GM12878 (cell line): ENCODE results near the gene GPATCH3. TPM values are rescaled to one million over a fixed set of nuclear protein-coding genes. Genes with fewer than 3 reads are reported as not detected.
"Not testable (repeated sequence)": the region's sequence is repeated elsewhere in the genome, so short reads cannot be mapped to it uniquely, and the experiment has no call there.

Experiments used
- ATAC-seq: fragments of 200-7000 bp; cut with Tn5 transposase; 3 replicates; pipeline ENCODE4 v1.9.1; 2020; ENCODE audit warnings: mild to moderate bottlenecking, moderate library complexity
- BruUV-seq: library from RNA; stranded (reverse); fragments of 400-500 nt; replicated peaks from 2 replicates; lab custom pipeline; 2021; lab: Mats Ljungman, UMichigan
- CTCF ChIA-PET: fragments of 300-600 bp; sonication (Branson Sonifier 250); formaldehyde crosslinking; extraction: SDS; loops from one replicate; lab custom pipeline; 2021; ENCODE audit warnings: inconsistent platforms; lab: Yijun Ruan, JAX
- POLR2A ChIA-PET: fragments of 350-600 bp; formaldehyde crosslinking; extraction: SDS; loops from one replicate; lab custom pipeline; 2021; ENCODE audit warnings: inconsistent platforms; lab: Charles Lee
- RAD21 ChIA-PET: fragments of 300-600 bp; sonication (Branson Sonifier 250); formaldehyde crosslinking; loops from one replicate; lab custom pipeline; 2023; ENCODE audit warnings: antibody characterized with exemption; ENCODE audit not compliant: unreplicated experiment; lab: Charles Lee
- SMC1A ChIA-PET: fragments of 300-600 bp; sonication (Branson Sonifier 250); formaldehyde crosslinking; loops from one replicate; lab custom pipeline; 2023; ENCODE audit not compliant: unreplicated experiment, uncharacterized antibody; lab: Charles Lee
- DNase-seq: peaks from one replicate; pipeline ENCODE4 v3.0.0-alpha.2; 2011; ENCODE audit warnings: low read depth, low spot score
- FAIRE-seq: peaks from 3 replicates; lab custom pipeline; 2011; peaks lifted over from hg19 to GRCh38; lab: Jason Lieb, UNC
- H2AFZ ChIP-seq: 2 replicates; pipeline ENCODE4 v1.6.0; 2011; ENCODE audit warnings: low read depth, low read length, control low read depth; ENCODE audit not compliant: control insufficient read depth
- H3K27ac ChIP-seq: 2 replicates; pipeline ENCODE4 v1.5.1; 2011; ENCODE audit warnings: control low read depth; ENCODE audit not compliant: control insufficient read depth, insufficient read depth
- H3K27me3 ChIP-seq, 2 experiments: replicated peaks in 1 of 2; 2 replicates each; pipeline versions ENCODE4 v1.6.0 to v1.6.1; 2011; ENCODE audit warnings: low read length in 1 of 2; ENCODE audit not compliant: control insufficient read depth in 2 of 2, insufficient read depth in 2 of 2
- H3K36me3 ChIP-seq, 2 experiments: 2 replicates each; pipeline ENCODE4 v1.5.1; 2011; ENCODE audit warnings: low read length in 1 of 2; ENCODE audit not compliant: control insufficient read depth in 2 of 2, insufficient read depth in 2 of 2
- H3K4me1 ChIP-seq: 2 replicates; pipeline ENCODE4 v1.6.1; 2011; ENCODE audit warnings: mild to moderate bottlenecking, low read length, moderate library complexity, mixed read lengths; ENCODE audit not compliant: control insufficient read depth, insufficient read depth
- H3K4me2 ChIP-seq: 2 replicates; pipeline ENCODE4 v1.6.0; 2011; ENCODE audit warnings: control low read depth; ENCODE audit not compliant: control insufficient read depth, insufficient read depth
- H3K4me3 ChIP-seq: fragments of 200-600 bp; sonication (generic); 2 replicates; pipeline ENCODE4 v1.5.1; 2016
- H3K79me2 ChIP-seq: 2 replicates; pipeline ENCODE4 v1.6.0; 2011; ENCODE audit warnings: low read length; ENCODE audit not compliant: control insufficient read depth, insufficient read depth
- H3K9ac ChIP-seq: 2 replicates; pipeline ENCODE4 v1.8.0; 2011; ENCODE audit warnings: low read length, control low read depth, mixed read lengths; ENCODE audit not compliant: control insufficient read depth, insufficient read depth
- H3K9me3 ChIP-seq: replicated peaks from 3 replicates; pipeline ENCODE4 v1.5.1; 2011; ENCODE audit warnings: mild to moderate bottlenecking, low read length; ENCODE audit not compliant: control insufficient read depth, insufficient read depth
- H4K20me1 ChIP-seq: 2 replicates; pipeline ENCODE4 v1.6.0; 2011; ENCODE audit not compliant: control insufficient read depth, insufficient read depth
- BACH1 ChIP-seq: fragments of 450-650 bp; IDR thresholded peaks from 2 replicates; pipeline ENCODE4 v1.6.1; 2017; ENCODE audit warnings: mild to moderate bottlenecking, borderline replicate concordance
- BRCA1 ChIP-seq: IDR thresholded peaks from 2 replicates; pipeline ENCODE4 v1.6.1; 2011; ENCODE audit warnings: low read depth, low read length, improper control_type of control experiment
- EED ChIP-seq: sonication (generic); IDR thresholded peaks from 2 replicates; pipeline ENCODE4 v1.6.1; 2016; ENCODE audit warnings: antibody characterized with exemption, low read depth
- ESRRA ChIP-seq: IDR thresholded peaks from 2 replicates; pipeline ENCODE4 v1.6.1; 2012; ENCODE audit warnings: mild to moderate bottlenecking, low read length, improper control_type of control experiment
- GABPA ChIP-seq: IDR thresholded peaks from 2 replicates; pipeline ENCODE4 v1.6.1; 2014; ENCODE audit warnings: antibody characterized with exemption, low read depth, mild to moderate bottlenecking, inconsistent platforms
- HDAC6 ChIP-seq: fragments of 200-600 bp; sonication (generic); IDR thresholded peaks from one replicate; pipeline ENCODE4 v1.8.0; 2017; ENCODE audit warnings: antibody characterized with exemption; ENCODE audit not compliant: unreplicated experiment
- MYC ChIP-seq: IDR thresholded peaks from 2 replicates; pipeline ENCODE4 v1.6.1; 2011; ENCODE audit warnings: mild to moderate bottlenecking, low read length, moderate library complexity, inconsistent platforms; ENCODE audit not compliant: insufficient read depth, insufficient replicate concordance, insufficient read length, severe bottlenecking
- POLR2AphosphoS5 ChIP-seq: IDR thresholded peaks from 2 replicates; pipeline ENCODE4 v1.6.1; 2011; ENCODE audit warnings: mild to moderate bottlenecking, low read length, inconsistent platforms
- RCOR1 ChIP-seq: conservative IDR thresholded peaks from 2 replicates; pipeline ENCODE4 v1.6.1; 2012; ENCODE audit warnings: low read depth, low read length, improper control_type of control experiment
- RUNX3 ChIP-seq: IDR thresholded peaks from 2 replicates; pipeline ENCODE4 v1.6.1; 2012; ENCODE audit warnings: low read length, inconsistent platforms
- whole genome bisulfite sequencing: methylation state at CpG from one replicate; pipeline ENCODE4 v1.1.6; 2016; ENCODE audit warnings: low lambda C conversion rate; ENCODE audit not compliant: insufficient replicate concordance, insufficient coverage; ENCODE audit errors: missing lambda C conversion rate; 5-methylcytosine and 5-hydroxymethylcytosine counted together
- in situ Hi-C: fragments of 300-500 bp; cut with MboI; formaldehyde crosslinking; loops from 9 replicates; pipeline ENCODE4 v1.14.3; 2018; ENCODE audit warnings: mixed read lengths
- intact Hi-C: fragments of 100-400 bp; cut with micrococcal nuclease; formaldehyde crosslinking; loops from one replicate; pipeline ENCODE4 v1.14.2; 2022; ENCODE audit not compliant: unreplicated experiment
- polyA plus RNA-seq, 11 experiments: library from polyadenylated mRNA; depleted of rRNA in 4 of 11; unstranded in 6 of 11; stranded (reverse) in 5 of 11; fragments of >200 nt; fragmentation: Nextera tagmentation in 4 of 11; fragmentation: Illumina TruSeq in 1 of 11; extraction: Ambion mirVana in 4 of 11; extraction: Trizol in 1 of 11; gene quantifications; 1 replicate in 1 of 11; 2 replicates in 10 of 11; pipeline versions ENCODE4 v1.2.1 to v1.2.3, GENCODE V29; 2011 to 2016; ENCODE audit warnings: inconsistent platforms in 2 of 11, missing spikeins in 2 of 11, low read depth in 1 of 11
- total RNA-seq, 4 experiments: library from RNA; depleted of rRNA in 3 of 4; stranded (reverse); fragments of >200 nt in 3 of 4; fragmentation: Illumina TruSeq in 1 of 4; extraction: Trizol in 1 of 4; gene quantifications; 2 replicates each; pipeline versions ENCODE4 v1.2.1 to v1.2.3, GENCODE V29; 2013 to 2021
- TF ChIP-seq, protein P1 (sequence below), 3 experiments: IDR thresholded peaks in 2 of 3; conservative IDR thresholded peaks in 1 of 3; 2 replicates each; pipeline ENCODE4 v1.5.1; 2011; ENCODE audit warnings: low read depth in 3 of 3, low read length in 3 of 3, mild to moderate bottlenecking in 3 of 3, control low read depth in 2 of 3, moderate library complexity in 2 of 3, inconsistent platforms in 1 of 3, mixed read lengths in 1 of 3; ENCODE audit not compliant: control insufficient read depth in 2 of 3, insufficient read depth in 1 of 3; ENCODE audit errors: extremely low read depth in 1 of 3
- TF ChIP-seq, protein P2 (sequence below): fragments of 450-650 bp; IDR thresholded peaks from 2 replicates; pipeline ENCODE4 v1.6.1; 2017; ENCODE audit warnings: borderline replicate concordance

GPATCH3 gene
- total and polyA plus RNA-seq, 10 of the 15 experiments (the other 5 are each of a cell fraction or from before 2014, with no cell fraction given), result 0.56 to 13.4 (median 8.7) TPM

DNA sequence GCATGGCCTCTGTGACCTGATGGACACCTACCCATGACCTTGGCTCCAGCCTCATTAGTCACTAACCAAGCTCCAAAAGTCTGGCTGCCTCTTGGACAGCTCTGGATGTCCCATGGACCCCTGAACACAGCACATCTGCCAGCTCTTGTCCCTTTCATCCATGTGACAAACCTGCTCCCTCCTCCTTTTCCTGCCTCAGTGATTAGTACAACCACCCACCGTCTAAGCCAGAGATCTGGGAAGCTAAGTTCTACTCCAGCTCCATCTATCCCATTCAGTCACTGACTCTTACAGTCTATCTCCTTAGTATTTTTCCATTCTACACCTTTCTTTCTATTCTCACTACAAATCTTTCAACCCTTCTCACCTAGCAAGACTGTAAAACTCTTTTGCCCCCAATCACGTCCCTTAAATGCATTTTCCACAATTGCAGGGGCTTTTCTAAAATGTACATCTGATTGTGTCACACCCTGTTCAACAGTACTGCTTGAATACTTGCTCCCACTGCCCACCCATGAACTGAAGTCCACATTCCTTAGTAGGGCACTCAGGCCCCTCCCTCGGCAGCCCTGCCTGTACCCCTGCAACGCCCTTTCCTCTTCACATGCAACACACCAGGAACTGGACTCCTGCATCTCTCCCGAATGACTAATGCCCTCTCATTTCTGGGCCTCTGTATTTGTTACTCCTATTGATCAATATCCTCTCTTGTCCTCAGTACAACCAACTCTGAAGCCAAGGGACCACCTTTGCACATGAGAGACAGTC lies 17.4 kb downstream of the GPATCH3 start:
- H3K4me1 ChIP-seq, result no peaks in the 10 kb centered on the region

DNA sequence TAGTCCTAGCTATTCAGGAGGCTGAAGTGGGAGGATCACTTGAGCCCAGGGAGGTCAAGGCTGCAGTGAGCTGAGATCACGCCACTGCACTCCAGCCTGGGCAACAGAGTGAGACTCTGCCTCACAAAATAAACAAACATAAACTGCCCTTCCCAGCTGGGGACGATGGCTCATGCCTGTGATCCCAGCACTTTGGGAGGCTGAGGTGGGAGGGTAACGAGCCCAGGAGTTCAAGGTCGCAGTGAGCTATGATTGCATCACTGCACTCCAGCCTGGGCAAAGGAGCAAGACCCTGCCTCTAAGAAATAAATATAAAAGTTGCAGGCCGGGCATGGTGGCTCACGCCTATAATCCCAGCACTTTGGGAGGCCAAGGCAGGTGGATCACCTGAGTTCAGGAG lies 18.7 kb downstream of the GPATCH3 start:
- H3K79me2 ChIP-seq, in situ Hi-C loops, ATAC-seq, H3K9me3 ChIP-seq, DNase-seq, FAIRE-seq, H3K4me3 ChIP-seq, BruUV-seq, H3K27me3 ChIP-seq, H3K27ac ChIP-seq, H3K4me2 ChIP-seq, H3K4me1 ChIP-seq, H3K9ac ChIP-seq, H4K20me1 ChIP-seq, intact Hi-C loops, H2AFZ ChIP-seq: not testable (repeated sequence)
- WGBS, result 95% methylated on average over 6 of the region's 6 CpGs
- SMC1A ChIA-PET, result interaction anchor here (0.7 to 2.7 kb wide), 5 partner anchors 8 to 282 kb away, joined by 3 to 10 read pairs (median 4); partner anchors contain the start of gene GPN2
- H3K36me3 ChIP-seq, result peaks cover 19 to 40% of the 10 kb centered on the region in 2 experiments
- CTCF ChIA-PET, result interaction anchor here (0.5 to 3.3 kb wide), 14 partner anchors 8 to 382 kb away, joined by 3 to 27 read pairs (median 4); partner anchors contain the start of gene GPN2
- RAD21 ChIA-PET, result interaction anchor here (0.6 to 1.8 kb wide), 4 partner anchors 17 to 91 kb away, joined by 3 to 7 read pairs (median 4); no protein-coding TSS in a partner anchor
- POLR2A ChIA-PET, result interaction anchor here (0.6 to 1.6 kb wide), 3 partner anchors 23 to 61 kb away, joined by 3 to 4 read pairs (median 3); no protein-coding TSS in a partner anchor

More for the DNA sequence above, 17.4 kb downstream of the GPATCH3 start:
- POLR2A ChIA-PET, result interaction anchor here (0.5 to 0.6 kb wide), 2 partner anchors 173 to 1282 kb away, joined by 3 to 6 read pairs; no protein-coding TSS in a partner anchor
- no peak overlapping the region for H3K9ac ChIP-seq
- intact Hi-C loops (no loop called here), in situ Hi-C loops (no loop called here)
- 88% methylated on average over 5 of the region's 5 CpGs for WGBS
- no peak overlapping the region for H3K27ac ChIP-seq
- no peaks in the 10 kb centered on the region for H3K9me3 ChIP-seq
- no peaks in the 10 kb centered on the region for H3K27me3 ChIP-seq
- DNase-seq, result no peak
- no peak overlapping the region for H3K4me2 ChIP-seq
- CTCF ChIA-PET, result interaction anchor here (1.0 to 3.3 kb wide), 5 partner anchors 24 to 284 kb away, joined by 3 to 27 read pairs (median 4); no protein-coding TSS in a partner anchor
- FAIRE-seq, result no peak
- H2AFZ ChIP-seq, result no peak overlapping the region
- H4K20me1 ChIP-seq, result no peaks in the 10 kb centered on the region
- no peak for TF ChIP-seq POLR2AphosphoS5
- TF ChIP-seq HDAC6, result no peak
- no peak for TF ChIP-seq RUNX3
- no peak for TF ChIP-seq EED
- TF ChIP-seq, protein P1, sequence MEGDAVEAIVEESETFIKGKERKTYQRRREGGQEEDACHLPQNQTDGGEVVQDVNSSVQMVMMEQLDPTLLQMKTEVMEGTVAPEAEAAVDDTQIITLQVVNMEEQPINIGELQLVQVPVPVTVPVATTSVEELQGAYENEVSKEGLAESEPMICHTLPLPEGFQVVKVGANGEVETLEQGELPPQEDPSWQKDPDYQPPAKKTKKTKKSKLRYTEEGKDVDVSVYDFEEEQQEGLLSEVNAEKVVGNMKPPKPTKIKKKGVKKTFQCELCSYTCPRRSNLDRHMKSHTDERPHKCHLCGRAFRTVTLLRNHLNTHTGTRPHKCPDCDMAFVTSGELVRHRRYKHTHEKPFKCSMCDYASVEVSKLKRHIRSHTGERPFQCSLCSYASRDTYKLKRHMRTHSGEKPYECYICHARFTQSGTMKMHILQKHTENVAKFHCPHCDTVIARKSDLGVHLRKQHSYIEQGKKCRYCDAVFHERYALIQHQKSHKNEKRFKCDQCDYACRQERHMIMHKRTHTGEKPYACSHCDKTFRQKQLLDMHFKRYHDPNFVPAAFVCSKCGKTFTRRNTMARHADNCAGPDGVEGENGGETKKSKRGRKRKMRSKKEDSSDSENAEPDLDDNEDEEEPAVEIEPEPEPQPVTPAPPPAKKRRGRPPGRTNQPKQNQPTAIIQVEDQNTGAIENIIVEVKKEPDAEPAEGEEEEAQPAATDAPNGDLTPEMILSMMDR (IDR thresholded peaks at IDR 0.05 in 2 of 3, conservative IDR thresholded peaks at IDR 0.05 in 1 of 3; ENCODE audit: control insufficient read depth in 2 of 3, extremely low read depth in 1 of 3, insufficient read depth in 1 of 3, low read depth in 3 of 3, low read length in 3 of 3), result no peak
- TF ChIP-seq, protein P2, sequence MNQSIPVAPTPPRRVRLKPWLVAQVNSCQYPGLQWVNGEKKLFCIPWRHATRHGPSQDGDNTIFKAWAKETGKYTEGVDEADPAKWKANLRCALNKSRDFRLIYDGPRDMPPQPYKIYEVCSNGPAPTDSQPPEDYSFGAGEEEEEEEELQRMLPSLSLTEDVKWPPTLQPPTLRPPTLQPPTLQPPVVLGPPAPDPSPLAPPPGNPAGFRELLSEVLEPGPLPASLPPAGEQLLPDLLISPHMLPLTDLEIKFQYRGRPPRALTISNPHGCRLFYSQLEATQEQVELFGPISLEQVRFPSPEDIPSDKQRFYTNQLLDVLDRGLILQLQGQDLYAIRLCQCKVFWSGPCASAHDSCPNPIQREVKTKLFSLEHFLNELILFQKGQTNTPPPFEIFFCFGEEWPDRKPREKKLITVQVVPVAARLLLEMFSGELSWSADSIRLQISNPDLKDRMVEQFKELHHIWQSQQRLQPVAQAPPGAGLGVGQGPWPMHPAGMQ, result no peak
- no peak for TF ChIP-seq ESRRA
- TF ChIP-seq BRCA1, result no peak
- no peak for TF ChIP-seq RCOR1
- no peak for TF ChIP-seq BACH1
- TF ChIP-seq MYC, result no peak
- no peak for TF ChIP-seq GABPA
- H3K79me2 ChIP-seq, result peaks cover 2% of the 10 kb centered on the region; the same call in 1 of the 2 replicates
- H3K36me3 ChIP-seq, result peaks cover 17 to 35% of the 10 kb centered on the region in 2 experiments
- no peak overlapping the region for H3K4me3 ChIP-seq
- RAD21 ChIA-PET, result interaction anchor here (1.4 kb wide), 1 partner anchor 92 kb away, joined by 7 read pairs; no protein-coding TSS in a partner anchor
- no peak for ATAC-seq
- SMC1A ChIA-PET, result interaction anchor here (0.9 to 2.7 kb wide), 3 partner anchors 17 to 281 kb away, joined by 4 to 10 read pairs (median 4); no protein-coding TSS in a partner anchor
- BruUV-seq, result TSS peak; percentile 38
